GM18502 (cell line): Measurements from ENCODE around the gene PALM2AKAP2.

Experiments used
- ATAC-seq: cut with Tn5 transposase; IDR thresholded peaks from one replicate; pipeline ENCODE4 v1.9.1; 2021; ENCODE audit warnings: mild to moderate bottlenecking; ENCODE audit not compliant: unreplicated experiment, poor library complexity

The PALM2AKAP2 gene

GRCh38 chr9:109771087-109771486, 8.9 kb upstream of the PALM2AKAP2 start:
- ATAC-seq: no peak

- no peak for ATAC-seq
These were observed 8.0 kb upstream of the PALM2AKAP2 start for GRCh38 chr9:109771796-109772531.

- ATAC-seq: no peak
These were observed 4.5 kb upstream of the PALM2AKAP2 start for GRCh38 chr9:109775516-109775915.

- ATAC-seq: no peak
These were observed 3.6 kb upstream of the PALM2AKAP2 start for GRCh38 chr9:109776391-109776790.

GRCh38 chr9:109780453-109781033, 545 bp downstream of the PALM2AKAP2 start:
- no peak for ATAC-seq

GRCh38 chr9:109781086-109781485, 1.1 kb downstream of the PALM2AKAP2 start:
- no peak for ATAC-seq

GRCh38 chr9:109781541-109782197, 1.7 kb downstream of the PALM2AKAP2 start:
- ATAC-seq: no peak

GRCh38 chr9:109787735-109788134, 7.7 kb downstream of the PALM2AKAP2 start:
- no peak for ATAC-seq

GRCh38 chr9:109789556-109789955, 9.6 kb downstream of the PALM2AKAP2 start:
- no peak for ATAC-seq

- no peak for ATAC-seq
These were observed 10.0 kb downstream of the PALM2AKAP2 start for GRCh38 chr9:109789971-109790370.

GRCh38 chr9:109791003-109791677, 11.1 kb downstream of the PALM2AKAP2 start:
- ATAC-seq: no peak

GRCh38 chr9:109791747-109792146, 11.7 kb downstream of the PALM2AKAP2 start:
- no peak for ATAC-seq

GRCh38 chr9:109792951-109793546, 13.1 kb downstream of the PALM2AKAP2 start:
- no peak for ATAC-seq

- no peak for ATAC-seq
These were observed 13.9 kb downstream of the PALM2AKAP2 start for GRCh38 chr9:109793921-109794320.

GRCh38 chr9:109794361-109795012, 14.5 kb downstream of the PALM2AKAP2 start:
- ATAC-seq: no peak

- no peak for ATAC-seq
These were observed 15.6 kb downstream of the PALM2AKAP2 start for GRCh38 chr9:109795613-109796012.

GRCh38 chr9:109796078-109796477, 16.1 kb downstream of the PALM2AKAP2 start:
- no peak for ATAC-seq

- ATAC-seq: peak; percentile 52
These were observed 17.0 kb downstream of the PALM2AKAP2 start for GRCh38 chr9:109797006-109797405.

GRCh38 chr9:109797509-109797908, 17.5 kb downstream of the PALM2AKAP2 start:
- ATAC-seq: no peak

- no peak for ATAC-seq
These were observed 19.1 kb downstream of the PALM2AKAP2 start for GRCh38 chr9:109799141-109799540.
